Lower leg skin (tissue), 4 donors: Measurements from ENCODE around the gene F2RL1. TPM values are rescaled to one million over a fixed set of nuclear protein-coding genes. Genes with fewer than 3 reads are reported as not detected.
A peak's percentile ranks its signal among the peaks of the same experiment; 100 is the strongest.
"Not testable (repeated sequence)": the region's sequence is repeated elsewhere in the genome, so short reads cannot be mapped to it uniquely, and the experiment has no call there.

ENCODE experiments used
- DNase-seq, 2 donors: peaks; one replicate each; pipeline ENCODE4 v3.0.0-alpha.2; 2019; ENCODE audit warnings: low spot score in 2 of 2
- H3K4me3 ChIP-seq: fragments of 200-600 bp; sonication (generic); 2 replicates; pipeline ENCODE4 v1.5.1; 2017; ENCODE audit warnings: mild to moderate bottlenecking, low read depth; ENCODE audit not compliant: poor library complexity, severe bottlenecking
- POLR2A ChIP-seq, 2 donors: fragments of 450-650 bp; IDR thresholded peaks; one replicate each; pipeline ENCODE4 v1.6.1; 2016 to 2017; ENCODE audit warnings: antibody characterized with exemption in 2 of 2, mild to moderate bottlenecking in 1 of 2, moderate library complexity in 1 of 2
- WGBS, 2 donors: methylation state at CpG; one replicate each; pipeline ENCODE4 v1.1.5; 2018; 5-methylcytosine and 5-hydroxymethylcytosine counted together
- intact Hi-C: fragments of 100-400 bp; cut with DNase I; formaldehyde crosslinking; loops from one replicate; pipeline ENCODE4 v1.15.0; 2023; ENCODE audit warnings: low total_unique reads
- total RNA-seq, 4 donors: library from RNA; depleted of rRNA; stranded (reverse); fragments of >200 nt; gene quantifications; one replicate each; pipeline ENCODE4 v1.1.0, GENCODE V29; 2016
- TF ChIP-seq, protein P1 (sequence below), 3 donors: fragments of 450-650 bp; IDR thresholded peaks; one replicate each; pipeline ENCODE4 v1.5.1; 2016; ENCODE audit warnings: antibody characterized with exemption in 3 of 3, mild to moderate bottlenecking in 3 of 3, moderate library complexity in 2 of 3

Gene F2RL1
- total RNA-seq, 4 donors from 2014 or later = 58.1 to 87.1 (median 66.3) TPM

DNA sequence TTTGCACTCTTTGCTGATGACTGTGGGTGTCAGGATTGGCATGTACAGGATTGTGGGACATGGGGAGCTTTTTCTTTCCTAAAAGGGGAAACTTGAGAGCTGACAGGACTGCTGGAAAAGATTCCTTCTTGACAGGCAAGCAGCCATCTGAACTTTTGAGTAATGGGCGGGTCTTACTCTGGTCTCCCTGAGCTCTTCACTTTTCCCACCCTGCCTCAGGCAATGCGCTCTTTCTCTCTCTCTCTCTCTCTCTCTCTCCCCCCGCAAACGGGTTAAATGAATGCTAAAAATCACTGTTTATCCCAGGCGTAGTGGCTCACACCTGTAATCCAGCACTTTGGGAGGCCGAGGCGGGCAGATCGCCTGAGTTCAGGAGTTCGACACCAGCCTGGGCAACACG, 37.1 kb upstream of the F2RL1 start:
- H3K4me3 ChIP-seq = no peak overlapping the region
- intact Hi-C loops = no loop called here
- TF ChIP-seq, protein P1, sequence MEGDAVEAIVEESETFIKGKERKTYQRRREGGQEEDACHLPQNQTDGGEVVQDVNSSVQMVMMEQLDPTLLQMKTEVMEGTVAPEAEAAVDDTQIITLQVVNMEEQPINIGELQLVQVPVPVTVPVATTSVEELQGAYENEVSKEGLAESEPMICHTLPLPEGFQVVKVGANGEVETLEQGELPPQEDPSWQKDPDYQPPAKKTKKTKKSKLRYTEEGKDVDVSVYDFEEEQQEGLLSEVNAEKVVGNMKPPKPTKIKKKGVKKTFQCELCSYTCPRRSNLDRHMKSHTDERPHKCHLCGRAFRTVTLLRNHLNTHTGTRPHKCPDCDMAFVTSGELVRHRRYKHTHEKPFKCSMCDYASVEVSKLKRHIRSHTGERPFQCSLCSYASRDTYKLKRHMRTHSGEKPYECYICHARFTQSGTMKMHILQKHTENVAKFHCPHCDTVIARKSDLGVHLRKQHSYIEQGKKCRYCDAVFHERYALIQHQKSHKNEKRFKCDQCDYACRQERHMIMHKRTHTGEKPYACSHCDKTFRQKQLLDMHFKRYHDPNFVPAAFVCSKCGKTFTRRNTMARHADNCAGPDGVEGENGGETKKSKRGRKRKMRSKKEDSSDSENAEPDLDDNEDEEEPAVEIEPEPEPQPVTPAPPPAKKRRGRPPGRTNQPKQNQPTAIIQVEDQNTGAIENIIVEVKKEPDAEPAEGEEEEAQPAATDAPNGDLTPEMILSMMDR (IDR thresholded peaks at IDR 0.05) = no peak
- no peak for TF ChIP-seq POLR2A (IDR thresholded peaks at IDR 0.05)
- WGBS, 2 donors = 76 to 81% methylated on average over 10 of the region's 10 CpGs
- DNase-seq = no peak

DNA sequence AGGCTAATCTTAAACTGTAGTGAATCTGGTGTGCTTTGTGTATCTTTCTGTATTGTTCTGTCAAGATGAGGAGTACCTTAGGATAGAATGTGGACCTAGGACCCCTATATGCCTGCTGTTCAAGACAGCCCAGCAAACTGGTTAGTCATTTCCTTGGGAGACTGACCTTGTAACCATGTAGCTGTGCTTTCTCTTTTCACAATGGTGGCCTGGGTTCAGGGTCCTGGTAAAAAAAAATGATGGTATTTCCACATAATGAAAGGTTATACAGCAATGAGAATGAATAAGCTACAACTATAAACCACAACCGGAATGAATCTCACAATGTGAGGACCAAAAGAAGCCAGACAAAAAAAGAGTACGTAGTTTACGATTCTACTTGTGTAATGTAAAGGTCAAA, 36.4 kb upstream of the F2RL1 start:
- TF ChIP-seq POLR2A (IDR thresholded peaks at IDR 0.05) = no peak
- TF ChIP-seq, protein P1 (IDR thresholded peaks at IDR 0.05) = no peak
- H3K4me3 ChIP-seq = no peak overlapping the region
- WGBS, 2 donors = 89 to 90% methylated on average over 3 of the region's 3 CpGs
- intact Hi-C loops = no loop called here
- DNase-seq = no peak

DNA sequence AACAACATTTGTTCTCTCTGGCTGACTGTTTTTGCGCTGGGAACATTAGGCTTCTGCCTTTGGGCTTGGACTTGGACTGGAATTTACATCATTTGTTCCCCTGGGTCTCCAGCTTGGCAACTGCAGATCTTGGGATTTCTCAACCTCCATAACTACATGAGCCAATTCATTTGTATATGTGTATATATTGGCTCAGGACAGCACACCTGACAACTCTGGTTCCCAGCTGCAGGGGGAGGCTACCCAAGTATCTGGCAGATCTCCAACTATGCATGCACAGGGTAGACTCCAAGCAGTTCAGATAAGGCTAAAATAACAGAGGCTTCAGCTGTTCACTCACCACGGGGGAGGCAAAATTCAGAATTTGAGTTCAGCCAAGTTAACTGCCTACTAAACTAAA, 31.6 kb upstream of the F2RL1 start:
- DNase-seq = peak in 1 of 2 donors; percentile 51
- no peak for TF ChIP-seq POLR2A (IDR thresholded peaks at IDR 0.05)
- TF ChIP-seq, protein P1 (IDR thresholded peaks at IDR 0.05) = no peak
- no peak overlapping the region for H3K4me3 ChIP-seq
- intact Hi-C loops = no loop called here
- 25 to 28% methylated on average over 2 of the region's 2 CpGs for WGBS, 2 donors

DNA sequence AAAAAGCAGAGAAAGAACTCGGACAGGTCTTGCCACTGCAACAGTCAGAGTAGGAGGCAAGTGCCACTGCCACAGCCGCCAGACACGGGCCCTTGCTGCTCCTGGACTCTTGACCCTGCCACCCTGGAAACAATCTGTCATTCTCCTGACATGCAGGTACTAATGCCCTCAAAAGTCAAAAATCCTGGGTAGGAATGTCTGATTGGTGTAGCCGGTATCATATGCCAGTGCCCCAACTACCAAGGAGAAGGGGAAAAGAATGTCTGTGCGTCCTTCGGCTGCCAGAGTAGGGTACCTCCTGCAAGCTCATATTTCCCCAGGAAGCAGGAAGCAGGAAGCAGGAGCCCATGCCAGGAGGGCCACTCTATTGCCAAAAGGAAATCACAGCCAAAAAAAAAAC, 30.5 kb upstream of the F2RL1 start:
- DNase-seq = peak in 1 of 2 donors; percentile 28
- no peak overlapping the region for H3K4me3 ChIP-seq
- intact Hi-C loops = no loop called here
- TF ChIP-seq POLR2A (IDR thresholded peaks at IDR 0.05) = no peak
- TF ChIP-seq, protein P1 (IDR thresholded peaks at IDR 0.05) = no peak
- 80 to 86% methylated on average over 6 of the region's 6 CpGs for WGBS, 2 donors

DNA sequence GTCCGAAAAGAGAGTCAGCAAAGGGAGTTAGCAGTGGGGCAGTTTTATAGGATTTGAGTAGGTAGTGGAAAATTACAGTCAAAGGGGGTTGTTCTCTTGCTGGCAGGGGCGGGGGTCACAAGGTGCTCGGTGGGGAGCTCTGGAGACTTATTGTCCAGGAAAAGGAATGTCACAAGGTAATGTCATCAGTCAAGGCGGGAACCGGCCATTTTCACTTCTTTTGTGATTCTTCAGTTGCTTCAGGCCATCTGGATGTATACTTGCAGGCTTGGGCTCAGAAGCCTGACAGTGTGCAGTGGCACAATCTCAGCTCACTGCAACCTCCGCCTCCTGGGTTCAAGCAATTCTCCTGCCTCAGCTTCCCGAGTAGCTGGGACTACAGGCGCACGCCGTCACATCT, 29.6 kb upstream of the F2RL1 start:
- WGBS, 2 donors = 95 to 97% methylated on average over 10 of the region's 10 CpGs
- intact Hi-C loops, DNase-seq: not testable (repeated sequence)

DNA sequence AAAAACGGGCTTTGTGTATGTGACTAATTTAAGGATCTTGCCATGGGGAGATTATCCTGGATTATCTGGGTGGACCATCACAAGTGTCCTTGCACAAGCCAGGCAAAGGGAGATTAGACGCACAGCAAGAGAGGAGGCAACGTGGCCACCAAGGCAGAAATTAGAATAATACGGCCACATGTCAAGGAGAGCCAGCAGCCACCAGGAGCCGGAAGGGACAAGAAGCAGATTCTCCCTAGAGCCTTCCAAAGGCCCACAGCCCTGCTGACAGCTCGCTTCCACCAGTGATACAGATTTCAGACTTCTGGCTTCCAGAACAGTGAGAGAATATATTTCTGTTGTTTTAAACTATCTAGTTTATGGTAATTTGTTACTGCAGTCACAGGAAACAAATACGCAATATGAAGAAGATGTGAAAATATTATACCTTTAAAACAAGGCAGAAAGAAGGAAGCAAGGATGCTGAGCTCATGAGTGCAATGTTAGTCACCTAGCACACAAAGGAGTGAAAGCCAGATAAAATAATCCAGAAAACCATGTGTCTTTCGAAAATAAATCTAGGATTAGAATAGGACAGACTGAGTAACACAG, 28.7 kb upstream of the F2RL1 start:
- DNase-seq = no peak
- 77% methylated on average over 8 of the region's 8 CpGs for WGBS, 2 donors
- intact Hi-C loops = no loop called here

More for the DNA sequence above, 29.6 kb upstream of the F2RL1 start:
- H3K4me3 ChIP-seq = not testable (repeated sequence)

More for the DNA sequence above, 28.7 kb upstream of the F2RL1 start:
- no peak overlapping the region for H3K4me3 ChIP-seq
- no peak for TF ChIP-seq POLR2A (IDR thresholded peaks at IDR 0.05)
- TF ChIP-seq, protein P1 (IDR thresholded peaks at IDR 0.05) = no peak
